Stimulated activated effector memory CD8-positive, alpha-beta T cell treated with anti-CD3 and anti-CD28 coated beads, Interleukin-12 subunit alpha, Interleukin-12 subunit beta, amount 100 ng/mL, for 72 hours (primary cell): ENCODE results near the gene FXYD7.

Source experiments
- ATAC-seq: fragments of 150-1000 bp; cut with Tn5 transposase; 2 replicates; pipeline ENCODE4 v1.10.0; 2021
- DNase-seq, 2 donors: peaks; one replicate each; pipeline ENCODE4 v3.0.0; 2021 to 2022; ENCODE audit warnings: low spot score in 2 of 2
- H3K27ac Mint-ChIP-seq: one replicate; pipeline ENCODE4 v1.8.0; 2022; ENCODE audit warnings: mild to moderate bottlenecking, mixed read lengths
- H3K36me3 Mint-ChIP-seq: one replicate; pipeline ENCODE4 v1.8.0; 2022; ENCODE audit warnings: mild to moderate bottlenecking, mixed read lengths
- H3K4me1 Mint-ChIP-seq: one replicate; pipeline ENCODE4 v1.8.0; 2022; ENCODE audit warnings: mixed read lengths
- H3K4me3 Mint-ChIP-seq: one replicate; pipeline ENCODE4 v1.8.0; 2022; ENCODE audit warnings: mild to moderate bottlenecking, mixed read lengths
- H3K9me3 Mint-ChIP-seq: one replicate; pipeline ENCODE4 v1.8.0; 2022; ENCODE audit warnings: mixed read lengths

The FXYD7 gene

DNA sequence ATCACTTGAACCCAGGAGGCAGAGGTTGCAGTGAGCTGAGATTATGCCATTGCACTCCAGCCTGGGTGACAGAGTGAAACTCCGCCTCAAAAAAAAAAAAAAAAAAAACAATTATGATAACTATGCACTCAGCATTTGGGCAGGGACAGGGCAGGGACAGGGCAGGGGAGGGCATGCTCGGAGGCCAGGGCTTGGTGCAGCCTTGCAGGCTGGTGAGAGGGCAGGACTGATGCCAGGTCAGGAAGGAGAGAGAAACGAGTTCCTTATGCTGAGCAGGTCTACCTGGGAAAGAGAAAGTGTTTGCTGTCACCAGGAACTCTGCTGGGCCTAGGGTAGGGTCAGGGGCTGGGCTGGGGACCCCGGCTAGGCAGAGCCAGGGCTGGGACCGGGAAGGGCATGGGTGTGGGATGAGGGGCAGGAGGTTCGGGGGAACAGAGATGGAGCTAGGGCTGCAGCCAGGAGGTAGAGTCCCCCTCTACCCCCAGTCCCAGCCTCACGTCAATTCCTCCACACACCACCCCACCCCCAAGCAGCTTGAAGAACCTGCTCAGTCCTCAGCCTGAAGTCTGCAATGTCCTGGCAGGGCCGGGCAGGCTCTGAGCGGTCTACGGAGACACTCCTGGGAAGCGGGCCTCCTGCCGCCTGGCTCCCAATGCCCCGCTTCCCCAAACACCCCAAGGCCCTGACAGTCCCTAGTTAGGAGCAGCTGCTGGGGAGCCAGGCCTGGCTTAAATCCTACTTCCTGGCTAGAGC is 24.6 kb upstream of the FXYD7 start:
- Mint-ChIP-seq H3K4me1 (peaks cover 8% of the 10 kb centered on the region), H3K27ac (no peak overlapping the region), H3K9me3 (no peaks in the 10 kb centered on the region), H3K36me3 (no peaks in the 10 kb centered on the region), H3K4me3 (no peak overlapping the region)
- no peak for DNase-seq
- ATAC-seq: no peak

DNA sequence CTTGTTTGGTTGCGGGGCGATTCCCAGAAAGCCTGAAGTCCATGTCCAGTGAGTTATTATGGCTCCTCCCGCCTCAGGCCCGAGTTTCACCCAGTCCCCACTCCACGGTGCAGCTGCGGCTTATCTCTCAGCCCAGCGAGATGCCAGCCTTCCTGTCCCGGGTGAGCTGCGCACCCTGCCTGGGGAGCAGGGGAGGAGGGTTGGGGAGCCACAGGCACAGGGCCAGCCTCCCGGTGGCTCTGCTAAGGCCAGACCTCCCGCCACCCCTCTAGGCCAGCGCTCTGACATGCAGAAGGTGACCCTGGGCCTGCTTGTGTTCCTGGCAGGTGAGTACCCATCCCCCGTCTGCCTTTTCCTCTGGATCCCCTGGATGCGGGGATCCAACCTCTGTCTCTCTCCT is 24.0 kb upstream of the FXYD7 start:
- Mint-ChIP-seq H3K9me3 (no peaks in the 10 kb centered on the region), H3K27ac (no peak overlapping the region), H3K36me3 (no peaks in the 10 kb centered on the region), H3K4me1 (peaks cover 12% of the 10 kb centered on the region), H3K4me3 (no peak overlapping the region)
- DNase-seq: no peak
- ATAC-seq: no peak

DNA sequence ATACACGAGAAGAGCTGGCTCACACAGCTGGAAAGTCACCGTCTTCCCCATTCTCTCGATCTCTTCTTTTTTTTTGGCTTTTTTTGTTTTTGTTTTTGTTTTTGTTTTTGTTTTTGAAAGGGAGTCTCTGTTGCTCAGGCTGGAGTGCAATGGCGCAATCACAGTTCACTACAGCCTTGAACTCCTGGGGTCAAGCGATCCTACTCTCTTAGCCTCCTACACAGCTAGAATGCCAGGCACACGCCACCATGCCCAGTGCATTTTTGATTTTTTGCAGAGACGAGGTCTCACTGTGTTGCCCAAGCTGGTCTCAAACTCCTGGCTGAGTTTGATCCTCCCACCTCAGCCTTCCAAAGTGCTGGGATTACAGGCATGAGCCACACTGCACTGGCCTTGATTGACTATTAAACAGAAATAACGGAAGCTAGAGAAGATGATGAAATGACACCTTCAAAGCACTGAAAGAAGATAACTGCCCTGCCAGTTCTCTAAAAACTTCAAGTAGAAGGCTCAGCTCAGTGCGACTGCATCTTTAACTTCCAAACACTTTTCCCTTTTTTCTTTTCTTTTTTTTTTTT is 23.4 kb upstream of the FXYD7 start:
- Mint-ChIP-seq H3K36me3 (peaks cover 3% of the 10 kb centered on the region), H3K4me3 (no peak overlapping the region), H3K27ac (no peak overlapping the region), H3K9me3 (no peaks in the 10 kb centered on the region), H3K4me1 (peaks cover 14% of the 10 kb centered on the region)
- no peak for DNase-seq
- no peak for ATAC-seq

DNA sequence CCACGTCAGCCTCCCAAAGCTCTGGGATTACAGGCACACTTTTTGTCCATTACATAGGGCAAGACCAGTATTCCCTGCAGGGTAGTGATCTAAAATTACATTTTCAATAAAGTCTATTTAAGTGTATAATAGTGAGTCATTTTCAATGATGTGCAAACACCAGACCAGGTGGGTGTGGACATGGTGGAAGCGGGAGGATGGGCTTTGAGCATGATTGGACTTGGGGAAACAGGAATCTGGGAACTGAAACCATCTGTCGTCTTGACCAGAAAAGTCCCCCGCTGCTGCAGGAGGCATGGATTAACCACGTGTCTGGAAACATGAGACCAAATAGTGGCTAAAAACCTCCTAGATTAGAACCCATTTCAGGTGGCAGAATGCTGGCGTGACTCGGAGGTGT is 22.6 kb upstream of the FXYD7 start:
- ATAC-seq: no peak
- Mint-ChIP-seq H3K9me3 (no peaks in the 10 kb centered on the region), H3K27ac (no peak overlapping the region), H3K4me1 (peaks cover 12% of the 10 kb centered on the region), H3K36me3 (peaks cover 8% of the 10 kb centered on the region), H3K4me3 (no peak overlapping the region)
- DNase-seq: no peak

DNA sequence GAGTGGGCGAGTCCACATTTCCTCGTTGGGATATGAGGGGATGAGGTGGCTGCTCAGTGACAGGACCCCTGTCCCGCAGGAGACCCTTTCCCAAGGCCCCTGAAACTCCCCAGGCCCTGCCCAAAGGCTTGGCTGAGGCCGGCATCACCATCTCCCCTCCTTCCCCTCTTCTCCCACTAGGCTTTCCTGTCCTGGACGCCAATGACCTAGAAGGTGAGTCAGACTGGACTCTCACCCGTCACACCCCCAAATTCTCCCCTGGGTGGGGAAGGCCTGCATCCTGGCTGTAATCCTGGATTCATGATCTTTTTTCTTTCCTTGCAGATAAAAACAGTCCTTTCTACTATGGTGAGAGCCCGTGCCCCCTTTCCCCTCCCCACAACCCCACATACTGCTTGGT is 22.2 kb upstream of the FXYD7 start:
- peaks cover 8% of the 10 kb centered on the region for H3K36me3 Mint-ChIP-seq
- H3K9me3 Mint-ChIP-seq: no peaks in the 10 kb centered on the region
- DNase-seq (no peak), ATAC-seq (no peak)
- H3K4me3 Mint-ChIP-seq: no peak overlapping the region
- H3K4me1 Mint-ChIP-seq: peaks cover 16% of the 10 kb centered on the region
- H3K27ac Mint-ChIP-seq: no peak overlapping the region

DNA sequence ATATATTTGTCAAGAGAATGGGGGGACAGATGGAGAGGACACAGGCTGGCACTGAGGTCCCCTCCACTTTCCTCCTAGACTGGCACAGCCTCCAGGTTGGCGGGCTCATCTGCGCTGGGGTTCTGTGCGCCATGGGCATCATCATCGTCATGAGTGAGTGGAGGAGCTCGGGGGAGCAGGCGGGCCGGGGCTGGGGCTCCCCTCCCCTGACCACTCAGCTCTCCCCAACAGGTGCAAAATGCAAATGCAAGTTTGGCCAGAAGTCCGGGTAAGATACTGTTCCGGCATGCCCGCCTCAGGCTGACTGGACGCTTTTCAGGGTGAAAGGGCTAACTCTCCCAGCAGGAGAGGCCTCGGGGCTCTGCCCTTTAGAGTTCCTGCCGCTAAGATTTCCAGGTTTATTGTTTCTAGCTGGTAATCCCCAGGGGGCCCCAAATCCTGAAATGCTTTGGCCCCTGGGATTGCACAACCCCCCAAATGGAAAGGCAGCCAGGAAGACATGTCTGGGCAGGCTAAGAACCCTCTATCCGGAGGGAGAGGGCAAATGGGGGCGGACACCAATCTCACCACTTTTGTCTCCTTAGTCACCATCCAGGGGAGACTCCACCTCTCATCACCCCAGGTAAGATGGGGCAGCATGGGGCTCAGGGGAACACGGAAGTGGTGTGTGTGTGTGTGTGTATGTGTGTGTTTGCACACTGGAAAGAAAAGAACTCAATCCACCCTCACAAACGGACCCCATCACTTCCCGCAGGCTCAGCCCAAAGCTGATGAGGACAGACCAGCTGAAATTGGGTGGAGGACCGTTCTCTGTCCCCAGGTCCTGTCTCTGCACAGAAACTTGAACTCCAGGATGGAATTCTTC is 20.1 kb upstream of the FXYD7 start:
- peaks cover 8% of the 10 kb centered on the region for H3K36me3 Mint-ChIP-seq
- no peak overlapping the region for H3K27ac Mint-ChIP-seq
- H3K4me1 Mint-ChIP-seq: peaks cover 17% of the 10 kb centered on the region
- H3K9me3 Mint-ChIP-seq: no peaks in the 10 kb centered on the region
- no peak for ATAC-seq
- no peak for DNase-seq
- no peak overlapping the region for H3K4me3 Mint-ChIP-seq

DNA sequence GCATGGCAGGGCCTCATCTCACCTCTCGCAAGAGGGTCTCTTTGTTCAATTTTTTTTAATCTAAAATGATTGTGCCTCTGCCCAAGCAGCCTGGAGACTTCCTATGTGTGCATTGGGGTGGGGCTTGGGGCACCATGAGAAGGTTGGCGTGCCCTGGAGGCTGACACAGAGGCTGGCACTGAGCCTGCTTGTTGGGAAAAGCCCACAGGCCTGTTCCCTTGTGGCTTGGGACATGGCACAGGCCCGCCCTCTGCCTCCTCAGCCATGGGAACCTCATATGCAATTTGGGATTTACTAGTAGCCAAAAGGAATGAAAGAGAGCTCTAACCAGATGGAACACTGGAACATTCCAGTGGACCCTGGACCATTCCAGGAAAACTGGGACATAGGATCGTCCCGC is 19.5 kb upstream of the FXYD7 start:
- DNase-seq (no peak), ATAC-seq (no peak)
- H3K27ac Mint-ChIP-seq: no peak overlapping the region
- peaks cover 8% of the 10 kb centered on the region for H3K36me3 Mint-ChIP-seq
- H3K4me1 Mint-ChIP-seq: peaks cover 17% of the 10 kb centered on the region
- no peaks in the 10 kb centered on the region for H3K9me3 Mint-ChIP-seq
- peak overlapping the region; percentile 75 for H3K4me3 Mint-ChIP-seq

DNA sequence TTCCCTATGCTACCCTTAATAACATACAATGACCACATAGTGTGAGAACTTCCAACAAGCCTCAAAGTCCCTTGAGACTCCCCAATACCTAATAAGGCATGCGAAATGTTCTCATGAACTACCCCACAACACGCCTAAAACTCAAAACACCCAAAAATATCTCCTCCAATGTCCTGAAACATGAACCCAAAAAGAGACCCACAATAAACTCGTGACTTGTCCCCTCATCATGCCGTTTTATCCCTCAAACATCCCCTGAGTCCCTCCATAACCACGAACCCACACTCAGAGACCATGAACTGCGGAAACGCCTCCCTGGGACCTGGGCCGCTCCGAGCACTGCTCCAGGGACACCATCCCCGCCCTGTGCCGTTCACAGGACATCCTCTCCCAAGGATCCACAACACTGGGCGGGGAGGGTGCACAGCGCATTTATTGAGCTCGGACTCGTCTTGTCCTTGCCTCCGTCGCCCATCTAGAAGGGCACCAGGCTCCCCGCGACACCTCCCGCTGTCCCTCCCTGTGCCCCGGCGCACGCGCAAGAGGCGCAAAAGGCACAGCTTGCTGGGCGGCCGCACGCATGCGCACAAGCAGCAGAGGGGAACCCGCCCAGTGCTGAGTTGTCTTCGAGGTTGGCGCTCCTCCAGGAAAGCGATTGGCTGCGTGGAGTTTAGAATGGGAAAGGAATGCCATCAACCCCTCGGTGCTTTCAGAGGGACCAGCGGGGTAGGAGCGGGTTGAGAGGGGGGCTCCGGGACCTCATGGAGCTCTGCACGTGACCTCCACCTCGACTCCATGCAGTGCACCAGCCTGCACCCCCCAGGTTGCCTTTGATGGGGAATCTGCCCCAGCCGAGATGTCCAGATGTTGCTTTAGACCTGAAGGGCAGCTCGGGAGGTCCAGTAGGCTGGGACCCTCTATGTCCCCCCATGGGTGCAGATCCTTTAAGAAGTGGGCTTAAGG is 18.7 kb upstream of the FXYD7 start:
- peak overlapping the region; percentile 75 for H3K4me3 Mint-ChIP-seq
- ATAC-seq: peak; percentile 92
- no peaks in the 10 kb centered on the region for H3K9me3 Mint-ChIP-seq
- H3K4me1 Mint-ChIP-seq: peaks cover 17% of the 10 kb centered on the region
- H3K36me3 Mint-ChIP-seq: peaks cover 8% of the 10 kb centered on the region
- DNase-seq: peak; percentile 75 to 90
- peak overlapping the region; percentile 90 for H3K27ac Mint-ChIP-seq

DNA sequence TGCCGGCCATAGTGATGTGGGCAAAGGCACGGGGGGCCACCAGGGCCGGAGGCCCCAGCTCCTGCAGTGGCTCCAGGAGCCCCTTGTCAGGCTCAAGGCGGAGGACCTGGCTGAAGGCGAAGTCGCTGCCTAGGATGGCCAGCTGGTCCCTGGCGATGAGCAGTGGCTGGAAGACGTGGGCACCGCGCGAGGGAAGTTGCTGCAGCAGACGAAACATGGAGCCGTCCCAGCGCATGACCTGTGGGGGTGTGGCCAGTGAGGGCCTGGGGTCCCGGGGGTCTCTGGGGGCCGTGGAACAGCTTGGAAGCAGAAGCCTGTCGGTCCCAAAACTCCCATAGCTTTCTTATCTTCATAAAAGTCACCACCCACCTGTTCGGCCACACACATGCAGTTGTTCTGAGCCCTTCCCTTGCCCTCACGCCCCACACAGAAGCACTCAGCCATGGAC is 17.8 kb upstream of the FXYD7 start:
- Mint-ChIP-seq H3K36me3 (peaks cover 8% of the 10 kb centered on the region), H3K27ac (no peak overlapping the region), H3K4me1 (peaks cover 17% of the 10 kb centered on the region), H3K4me3 (no peak overlapping the region), H3K9me3 (no peaks in the 10 kb centered on the region)
- DNase-seq (no peak), ATAC-seq (no peak)

DNA sequence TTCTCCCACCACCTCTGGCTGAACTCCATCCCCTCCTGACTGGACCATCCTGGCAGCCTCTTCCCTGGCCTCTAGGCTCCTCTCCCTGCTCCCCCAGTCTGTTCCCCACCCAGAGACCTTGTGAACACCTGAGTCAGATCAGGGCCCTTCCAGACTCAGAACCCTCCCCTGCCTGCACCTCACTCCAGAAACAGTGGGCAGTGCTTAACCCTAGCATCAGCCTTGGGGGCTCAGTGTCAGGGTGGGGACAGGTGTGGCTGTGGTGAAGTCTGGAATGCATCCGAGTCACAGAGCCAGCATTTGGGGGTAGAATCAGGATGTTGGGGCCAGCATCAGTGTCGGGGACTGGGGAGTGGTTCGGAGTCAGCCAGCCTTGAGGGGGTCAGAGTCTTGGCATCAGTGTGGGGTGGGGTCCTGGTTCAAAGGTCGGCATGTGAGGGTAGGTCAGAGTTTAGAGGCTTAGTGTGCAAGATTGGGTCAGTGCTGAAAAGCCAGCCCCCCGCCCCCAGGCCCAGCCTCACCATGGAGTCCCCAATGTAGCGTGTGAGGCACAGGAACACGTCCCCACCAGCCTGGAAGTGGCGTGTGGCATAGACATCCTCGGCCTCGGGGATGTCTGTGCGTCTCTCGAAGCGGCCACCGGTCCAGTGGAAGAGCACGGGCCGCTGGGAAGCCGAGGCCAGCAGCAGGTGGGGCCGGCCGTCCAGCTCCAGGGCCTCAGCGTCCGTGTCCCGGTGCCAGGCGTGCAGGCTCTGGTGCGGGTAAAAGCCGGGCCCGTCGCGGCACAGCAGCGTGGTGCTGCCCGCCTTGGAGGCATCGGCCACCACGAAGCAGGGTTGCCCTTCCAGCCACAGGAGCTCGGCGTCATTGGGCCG is 17.1 kb upstream of the FXYD7 start:
- ATAC-seq (no peak), DNase-seq (no peak)
- no peak overlapping the region for H3K4me3 Mint-ChIP-seq
- H3K4me1 Mint-ChIP-seq: peaks cover 17% of the 10 kb centered on the region
- H3K27ac Mint-ChIP-seq: no peak overlapping the region
- H3K36me3 Mint-ChIP-seq: peaks cover 8% of the 10 kb centered on the region
- H3K9me3 Mint-ChIP-seq: no peaks in the 10 kb centered on the region

DNA sequence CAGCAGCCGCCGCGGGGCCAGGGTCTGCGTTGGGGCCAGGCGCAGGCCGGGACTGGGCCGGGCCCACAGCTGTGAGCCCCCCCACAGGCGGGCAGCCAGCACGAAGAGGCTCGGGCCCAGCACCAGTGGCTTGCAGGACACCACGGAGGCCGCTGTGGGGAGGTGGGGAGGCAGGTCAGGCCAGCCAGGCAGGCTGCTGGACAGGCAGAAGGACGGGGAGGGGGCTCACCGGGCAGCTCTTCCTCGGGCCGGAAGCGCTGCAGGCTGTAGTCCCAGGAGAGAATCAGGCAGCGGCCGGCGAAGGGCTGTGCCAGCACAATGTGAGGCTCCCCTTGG is 16.5 kb upstream of the FXYD7 start:
- no peak overlapping the region for H3K27ac Mint-ChIP-seq
- H3K4me3 Mint-ChIP-seq: no peak overlapping the region
- H3K4me1 Mint-ChIP-seq: peaks cover 17% of the 10 kb centered on the region
- DNase-seq (no peak), ATAC-seq (no peak)
- H3K36me3 Mint-ChIP-seq: peaks cover 8% of the 10 kb centered on the region
- H3K9me3 Mint-ChIP-seq: no peaks in the 10 kb centered on the region

DNA sequence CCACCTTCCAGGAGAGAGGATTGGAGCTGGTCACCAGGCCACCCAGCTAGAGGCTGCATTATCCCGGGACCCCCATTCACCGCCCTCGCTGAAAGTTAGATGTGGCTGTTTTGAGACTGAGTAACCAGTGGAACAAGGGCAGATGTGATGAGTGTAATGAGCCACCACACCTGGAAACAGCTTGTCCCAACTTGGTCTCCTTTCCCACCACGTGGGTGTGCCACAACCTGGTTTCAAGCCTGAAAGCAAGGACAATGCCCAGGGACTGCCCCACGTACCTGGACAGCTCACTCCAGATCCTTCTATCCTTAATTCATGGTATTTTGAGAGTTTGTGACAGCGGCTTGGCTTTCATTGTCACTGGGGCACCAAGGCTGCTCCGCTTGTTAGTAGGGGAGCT is 15.2 kb upstream of the FXYD7 start:
- ATAC-seq (no peak), DNase-seq (no peak)
- Mint-ChIP-seq H3K4me3 (no peak overlapping the region), H3K27ac (no peak overlapping the region), H3K9me3 (peaks cover 3% of the 10 kb centered on the region), H3K4me1 (peaks cover 17% of the 10 kb centered on the region), H3K36me3 (peaks cover 8% of the 10 kb centered on the region)

DNA sequence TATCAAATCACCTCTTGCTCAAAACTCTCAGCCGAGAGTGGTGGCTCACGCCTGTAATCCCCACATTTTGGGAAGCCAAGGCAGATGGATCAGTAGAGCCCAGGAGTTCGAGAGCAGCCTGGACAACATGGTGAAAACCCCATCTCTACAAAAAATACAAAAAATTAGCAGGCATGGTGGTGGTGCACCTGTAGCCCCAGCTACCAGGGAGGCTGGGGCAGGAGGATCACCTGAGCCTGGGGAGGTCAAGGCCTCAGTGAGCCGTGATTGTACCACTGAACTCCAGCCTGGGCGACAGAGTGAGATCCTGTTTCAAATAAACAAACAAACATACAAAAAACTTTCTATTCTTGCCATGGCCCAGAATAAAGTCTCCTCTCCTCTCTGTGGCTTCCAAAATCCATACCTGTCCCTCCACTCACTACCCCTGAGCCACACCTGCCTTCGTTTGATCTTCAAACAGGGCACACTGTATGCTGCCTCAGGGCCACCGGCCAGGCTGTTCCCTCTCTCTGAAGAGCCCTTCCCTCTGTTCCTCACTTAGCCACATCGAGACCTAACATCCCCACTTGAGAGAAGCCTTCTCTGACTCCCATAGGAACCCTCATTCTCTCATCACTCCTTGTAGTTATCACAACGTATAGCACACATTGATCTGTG is 14.5 kb upstream of the FXYD7 start:
- ATAC-seq (no peak), DNase-seq (no peak)
- Mint-ChIP-seq H3K4me1 (peaks cover 17% of the 10 kb centered on the region), H3K4me3 (no peak overlapping the region), H3K9me3 (peaks cover 3% of the 10 kb centered on the region), H3K27ac (no peak overlapping the region), H3K36me3 (peaks cover 8% of the 10 kb centered on the region)
